Endometrial microvascular endothelial cells (primary cell): ENCODE results near the gene B3GNT3. TPM values are rescaled to one million over a fixed set of nuclear protein-coding genes. Genes with fewer than 3 reads are reported as not detected.

Source experiments
- in situ Hi-C: cut with HindIII; loops from 2 replicates; pipeline ENCODE4 v1.10.0; 2017; ENCODE audit warnings: low sequenced_read_pairs, low pct_unique_long_range_greater_than_20kb; ENCODE audit errors: inconsistent ontology term
- total RNA-seq: library from RNA; depleted of rRNA; stranded (reverse); fragments of >200 nt; gene quantifications from one replicate; pipeline ENCODE4 v1.2.3, GENCODE V29; 2015; ENCODE audit errors: inconsistent ontology term

B3GNT3 gene
- total RNA-seq, 1 donor from 2014 or later: not detected

DNA sequence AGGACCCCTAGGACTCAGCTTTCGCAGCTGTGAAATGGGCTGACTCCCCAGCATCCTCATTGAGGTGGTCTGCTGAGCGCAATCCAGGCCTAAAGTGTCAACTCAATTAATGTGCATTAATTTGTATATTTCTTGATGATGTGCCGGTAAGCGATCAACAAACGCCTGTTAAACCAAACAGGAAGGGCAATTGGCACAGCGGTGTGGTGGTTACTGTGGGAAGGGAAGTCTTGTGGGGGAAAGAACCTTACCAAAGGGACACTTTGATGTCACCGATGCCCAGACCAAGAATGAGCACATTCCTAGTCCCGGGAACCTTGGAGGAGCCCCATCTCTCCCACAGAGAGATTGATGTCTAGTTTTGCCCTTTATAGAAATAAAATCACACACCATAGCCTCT is 51.2 kb downstream of the B3GNT3 start:
- in situ Hi-C loops: no loop called here

DNA sequence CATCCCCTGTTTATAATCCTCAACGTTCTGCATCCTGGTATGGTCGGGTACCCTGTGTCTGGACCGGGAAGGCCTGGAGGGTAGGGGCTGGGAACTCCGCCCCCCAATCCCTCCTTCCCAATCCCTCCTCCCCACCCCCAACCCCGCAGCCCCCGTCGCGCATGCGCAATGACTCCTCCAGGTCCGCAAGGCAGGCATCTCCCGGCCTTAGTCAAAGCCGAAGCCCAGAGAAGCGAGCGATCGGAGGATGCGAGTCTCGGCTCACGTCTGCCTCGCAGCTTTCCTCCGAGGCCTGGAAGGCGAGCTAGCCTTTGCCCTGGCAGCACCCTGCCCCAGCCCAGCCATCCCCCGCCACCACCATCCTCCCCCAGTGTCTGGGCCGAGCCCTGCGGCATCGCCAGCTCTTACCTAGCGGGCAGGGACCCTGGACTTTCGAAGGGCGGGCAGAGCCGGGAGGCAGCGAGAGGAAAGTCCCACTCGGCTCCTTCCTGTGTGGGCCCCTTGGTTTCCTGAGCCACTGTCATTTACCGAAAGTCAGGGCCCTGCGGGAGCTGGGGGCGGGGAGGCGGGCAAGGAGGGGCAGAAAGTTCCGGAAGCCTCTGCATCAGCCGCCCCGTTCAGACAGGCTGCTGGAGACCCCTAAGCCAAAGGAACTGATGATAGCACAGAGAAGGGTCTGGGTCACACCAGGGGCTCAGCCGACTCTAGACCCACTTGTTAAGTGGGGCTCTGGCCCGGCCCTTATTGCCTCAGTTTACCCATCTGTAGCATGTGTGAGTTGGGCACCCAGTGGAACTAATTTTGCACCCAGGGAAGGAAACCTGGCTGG is 52.8 kb downstream of the B3GNT3 start, which contains the start of gene JAK3:
TSS of gene JAK3 (minus strand) at position 445 of the 829 bp plus-strand sequence. CDS start 3,565 bp downstream, outside the sequence.
- in situ Hi-C loops: no loop called here

DNA sequence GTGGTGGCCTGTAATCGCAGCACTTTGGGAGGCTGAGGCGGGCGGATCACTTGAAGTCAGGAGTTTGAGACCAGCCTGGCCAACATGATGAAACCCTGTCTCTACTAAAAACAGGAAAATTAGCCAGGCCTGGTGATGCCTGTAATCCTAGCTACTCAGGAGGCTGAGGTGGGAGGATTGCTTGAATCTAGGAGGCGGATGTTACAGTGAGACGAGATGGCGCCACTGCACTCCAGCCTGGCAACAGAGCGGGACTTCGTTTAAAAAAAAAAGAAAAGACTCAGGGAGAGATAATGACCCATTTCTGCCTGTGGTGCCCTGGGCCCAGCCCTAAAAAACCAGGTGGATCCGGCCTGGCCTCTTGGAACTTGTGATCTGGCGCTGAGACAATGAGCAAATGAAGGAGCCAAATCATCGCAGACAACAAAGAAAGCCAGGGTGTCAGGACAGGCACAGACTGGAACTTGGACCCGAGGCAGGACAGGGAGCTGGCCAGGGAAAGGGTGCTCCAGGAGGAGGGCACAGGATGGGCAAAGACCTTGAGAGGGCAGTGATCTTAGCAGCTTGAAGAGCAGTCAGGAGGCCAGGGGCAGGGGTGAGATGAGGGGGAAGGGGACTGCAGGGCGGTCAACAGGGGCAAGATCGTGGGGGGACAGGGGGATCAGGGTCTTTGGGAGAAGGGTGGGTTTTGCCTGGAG is 53.8 kb downstream of the B3GNT3 start:
- in situ Hi-C loops: no loop called here

DNA sequence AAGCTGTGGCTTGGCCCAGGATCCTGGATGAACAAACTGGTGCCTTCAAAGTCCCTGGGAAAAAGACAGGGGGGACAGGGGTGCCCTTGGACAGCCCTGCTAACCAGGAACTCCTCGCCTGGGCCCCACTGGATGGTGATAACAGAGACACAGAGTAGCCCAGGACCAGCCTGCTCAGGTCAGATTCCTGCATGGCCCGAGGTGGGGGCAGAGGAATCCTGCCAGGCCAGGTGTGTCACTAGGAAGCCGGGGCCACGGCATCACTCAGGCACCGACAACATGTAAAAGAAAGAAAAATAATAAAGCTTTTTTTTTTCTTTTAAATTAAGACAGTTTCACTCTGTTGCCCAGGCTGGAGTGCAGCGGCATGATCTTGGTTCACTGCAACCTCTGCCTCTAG is 59.1 kb downstream of the B3GNT3 start:
- in situ Hi-C loops: loop anchor here (25.0 kb wide), 1 partner anchor 417 kb away; the partner anchor contains the start of gene TMEM221

DNA sequence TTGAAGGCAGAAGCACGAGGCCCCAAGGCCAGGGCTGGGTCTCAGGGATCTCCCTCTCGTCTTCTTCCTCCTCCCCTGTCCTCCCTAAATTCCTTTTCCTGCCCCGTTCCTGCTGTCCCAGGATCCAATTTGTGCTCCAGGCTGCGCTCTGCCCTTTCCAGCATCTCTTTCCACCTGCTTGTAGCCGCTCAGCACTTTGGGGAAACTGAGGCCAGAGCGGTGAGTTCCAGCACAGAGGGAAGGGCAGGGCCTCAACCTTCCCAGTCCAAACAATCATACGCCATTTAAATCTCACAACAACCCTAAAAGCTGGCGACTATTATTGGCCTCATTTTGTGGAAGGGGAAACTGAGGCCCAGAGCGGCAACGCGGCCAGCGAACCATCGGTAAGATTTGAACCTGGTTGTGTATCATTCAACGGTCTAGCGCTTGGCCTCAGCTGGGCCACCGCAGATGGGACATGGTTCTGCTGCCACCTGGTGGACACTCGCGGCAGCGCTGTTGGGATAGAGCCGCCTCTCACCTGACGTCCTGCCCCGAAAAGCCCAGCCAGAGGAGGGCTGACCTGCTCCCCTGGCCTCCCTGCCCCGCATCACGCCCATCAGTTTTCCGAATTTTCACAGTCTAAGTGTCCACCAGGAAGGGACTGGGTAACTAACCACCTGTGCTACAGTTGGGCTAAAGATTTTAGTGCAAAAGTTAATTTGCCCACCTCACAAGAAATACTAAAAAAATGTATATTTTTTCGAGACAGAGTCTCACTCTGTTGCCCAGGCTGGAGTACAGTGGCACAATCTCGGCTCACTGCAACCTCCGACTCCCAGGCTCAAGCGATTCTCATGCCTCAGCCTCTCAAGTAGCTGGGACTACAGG is 60.6 kb downstream of the B3GNT3 start:
- in situ Hi-C loops: loop anchor here (25.0 kb wide), 1 partner anchor 418 kb away; the partner anchor contains the start of gene TMEM221

DNA sequence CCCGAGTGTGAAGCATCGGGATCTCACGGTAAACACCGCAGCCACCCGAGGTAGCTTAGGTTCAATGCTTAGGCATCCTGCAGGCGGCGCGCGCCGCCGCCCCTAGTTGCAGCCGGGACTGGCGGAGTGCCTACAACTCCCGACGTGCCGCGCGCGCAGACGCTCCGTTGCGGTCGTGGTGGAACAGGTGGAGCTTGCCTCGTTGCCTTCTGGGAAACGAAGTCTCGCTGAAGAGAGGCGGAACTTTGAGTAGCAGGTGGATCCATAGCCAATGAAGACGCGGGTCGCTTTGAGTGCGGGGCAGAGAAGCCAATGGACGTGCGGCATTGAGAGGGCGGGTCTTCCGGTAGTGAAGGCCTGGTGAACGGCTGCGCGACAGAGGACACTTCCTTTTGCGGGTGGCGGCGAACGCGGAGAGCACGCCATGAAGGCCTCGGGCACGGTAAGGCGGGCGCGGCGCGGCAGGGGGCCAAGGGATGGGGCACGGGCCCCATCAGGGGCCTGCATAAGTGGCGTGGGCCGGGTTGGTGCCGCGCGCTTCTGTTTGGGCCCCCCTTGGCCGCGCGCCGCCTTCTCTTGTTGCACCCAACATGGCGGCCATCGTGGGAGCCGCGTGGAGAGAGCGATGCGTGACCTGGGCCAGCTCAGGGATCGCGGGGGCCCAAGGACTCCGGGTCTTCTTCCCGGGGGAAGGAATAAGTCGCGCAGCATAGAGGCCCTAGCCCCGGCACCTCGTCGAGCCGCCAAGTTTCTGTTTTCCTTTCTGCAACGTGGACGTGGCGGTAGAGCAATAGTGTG is 64.8 kb downstream of the B3GNT3 start, which contains the start of gene RPL18A:
TSS of gene RPL18A (plus strand) at position 378 of the 798 bp plus-strand sequence. CDS start at position 425, 47 bp downstream.
- in situ Hi-C loops: loop anchor here (25.0 kb wide), 1 partner anchor 422 kb away; the partner anchor contains the start of gene TMEM221

DNA sequence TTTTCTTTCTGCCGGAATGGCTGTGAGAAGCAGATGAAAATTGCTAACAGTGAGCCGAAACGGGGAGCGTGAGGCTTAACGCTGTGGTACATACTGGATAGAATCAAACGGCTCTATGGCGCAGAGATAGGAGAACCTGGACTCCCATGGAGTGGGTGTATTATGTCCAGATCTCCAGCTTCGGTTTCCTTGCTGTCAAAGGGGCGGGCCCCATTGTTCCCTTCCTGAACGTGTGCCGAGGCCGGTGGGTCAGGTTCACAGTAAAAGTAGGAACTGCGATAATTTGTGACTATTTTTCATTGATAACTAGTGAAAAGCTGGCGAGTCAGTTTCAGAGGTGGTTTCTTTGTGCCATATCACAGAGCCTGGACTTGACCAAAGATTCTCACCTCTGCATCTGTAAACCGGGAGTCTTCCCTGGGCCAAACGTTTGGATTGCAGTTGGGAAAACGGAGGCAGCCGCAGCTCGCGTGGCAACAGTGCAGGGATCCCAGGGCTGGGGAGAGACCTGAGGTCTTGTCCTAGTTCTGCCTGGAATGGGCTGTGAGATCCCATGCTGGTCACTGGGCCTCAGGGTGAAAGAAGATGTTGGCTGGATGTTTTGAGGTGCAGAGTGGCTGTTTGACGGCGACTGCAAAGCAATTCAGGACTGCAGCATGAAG is 65.5 kb downstream of the B3GNT3 start:
- in situ Hi-C loops: loop anchor here (25.0 kb wide), 1 partner anchor 423 kb away; the partner anchor contains the start of gene TMEM221

DNA sequence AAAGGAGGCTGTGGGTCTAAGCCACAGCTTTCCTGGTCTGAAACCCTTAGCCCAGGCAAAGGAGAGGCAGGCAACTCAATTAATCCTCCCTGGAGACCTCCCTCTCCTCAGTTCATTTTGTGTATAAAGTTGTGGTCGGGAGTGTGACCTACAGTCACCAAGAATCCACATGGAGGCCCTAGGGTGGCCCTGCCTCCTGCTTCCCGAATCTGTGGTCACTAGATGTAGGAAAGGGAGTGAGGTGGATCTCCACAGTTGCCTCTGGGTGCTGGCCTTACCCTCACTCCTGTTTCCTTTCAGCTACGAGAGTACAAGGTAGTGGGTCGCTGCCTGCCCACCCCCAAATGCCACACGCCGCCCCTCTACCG is 66.0 kb downstream of the B3GNT3 start:
- in situ Hi-C loops: loop anchor here (25.0 kb wide), 1 partner anchor 424 kb away; the partner anchor contains the start of gene TMEM221

DNA sequence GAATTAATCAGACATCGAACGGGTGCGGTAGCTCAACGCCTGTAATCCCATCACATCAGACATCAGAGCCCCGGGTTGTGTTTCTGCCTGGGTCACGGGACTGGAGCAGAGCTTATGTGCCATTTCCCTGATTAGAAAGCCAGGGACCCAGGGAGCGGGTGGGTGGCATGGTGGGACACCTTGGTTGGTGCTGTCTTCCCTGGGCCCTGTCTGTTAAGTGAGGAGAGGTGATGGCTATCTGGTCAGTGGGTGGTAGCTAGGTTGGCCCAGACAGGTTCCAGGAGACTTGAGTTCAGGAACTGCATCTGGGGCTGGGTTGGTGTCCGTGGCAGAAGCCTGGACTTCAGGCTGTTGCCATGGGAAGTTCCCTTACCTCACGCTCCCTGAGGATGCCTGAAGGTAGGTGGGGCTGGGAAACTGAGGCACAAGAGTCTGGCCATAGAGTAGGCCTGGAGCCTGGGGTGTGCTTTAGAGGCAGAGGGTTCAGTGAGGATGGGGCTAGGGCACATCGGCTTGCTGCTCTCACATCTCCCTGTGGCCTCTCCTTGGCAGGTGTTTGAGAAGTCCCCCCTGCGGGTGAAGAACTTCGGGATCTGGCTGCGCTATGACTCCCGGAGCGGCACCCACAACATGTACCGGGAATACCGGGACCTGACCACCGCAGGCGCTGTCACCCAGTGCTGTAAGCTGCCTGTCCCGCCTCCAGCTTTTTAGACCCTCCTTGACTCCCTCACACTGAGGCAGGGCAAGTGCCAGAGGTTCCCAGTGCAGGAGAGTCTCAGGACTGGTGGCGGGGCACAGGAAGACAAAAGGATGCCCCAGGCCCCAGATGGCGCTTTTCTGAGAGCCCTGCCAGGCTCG is 66.8 kb downstream of the B3GNT3 start:
- in situ Hi-C loops: loop anchor here (25.0 kb wide), 1 partner anchor 424 kb away; the partner anchor contains the start of gene TMEM221

DNA sequence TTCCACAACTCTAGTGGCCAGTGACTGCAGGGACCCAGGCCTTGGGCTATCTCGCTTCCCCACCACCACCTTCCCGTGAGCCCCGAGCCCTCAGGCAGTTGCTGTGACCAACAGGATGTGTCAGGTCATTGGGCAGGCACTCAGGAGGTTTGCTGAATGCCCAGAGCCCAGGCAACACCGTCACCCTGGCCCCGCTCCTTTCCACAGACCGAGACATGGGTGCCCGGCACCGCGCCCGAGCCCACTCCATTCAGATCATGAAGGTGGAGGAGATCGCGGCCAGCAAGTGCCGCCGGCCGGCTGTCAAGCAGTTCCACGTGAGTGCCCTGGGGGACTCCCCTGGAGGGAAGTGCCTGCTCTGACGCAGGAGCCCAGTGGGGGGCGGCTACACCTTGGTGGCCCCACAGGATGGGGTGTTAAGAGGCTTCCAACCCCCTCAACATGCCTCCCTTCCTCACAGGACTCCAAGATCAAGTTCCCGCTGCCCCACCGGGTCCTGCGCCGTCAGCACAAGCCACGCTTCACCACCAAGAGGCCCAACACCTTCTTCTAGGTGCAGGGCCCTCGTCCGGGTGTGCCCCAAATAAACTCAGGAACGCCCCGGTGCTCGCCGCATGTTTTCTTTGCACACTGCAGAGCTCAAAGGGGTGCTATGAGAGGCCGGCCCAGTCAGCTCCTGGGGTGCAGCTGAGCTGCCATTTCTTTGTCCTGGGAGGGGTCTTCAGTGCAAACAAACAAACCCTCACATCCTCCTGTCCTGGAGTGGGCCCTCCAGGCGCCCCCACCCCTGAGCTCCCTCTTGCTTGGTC is 68.0 kb downstream of the B3GNT3 start:
- in situ Hi-C loops: loop anchor here (25.0 kb wide), 1 partner anchor 426 kb away; the partner anchor contains the start of gene TMEM221

Other genes with a start within 250 kb of the B3GNT3 start
- 79.4 TPM for gene COLGALT1, start 239.5 kb upstream of the B3GNT3 start, total RNA-seq
- gene UNC13A, start 106.8 kb upstream of the B3GNT3 start, total RNA-seq: 0.09 TPM
- 33.6 TPM for gene MAP1S, start 75.7 kb upstream of the B3GNT3 start, total RNA-seq
- 3.0 TPM for gene FCHO1, start 43.7 kb upstream of the B3GNT3 start, total RNA-seq
- gene INSL3, start 26.4 kb downstream of the B3GNT3 start, total RNA-seq: not detected
- 4.5 TPM for gene JAK3, start 52.8 kb downstream of the B3GNT3 start, total RNA-seq
- 1,241 TPM for gene RPL18A, start 64.8 kb downstream of the B3GNT3 start, total RNA-seq
- gene SLC5A5, start 76.8 kb downstream of the B3GNT3 start, total RNA-seq: not detected
- gene CCDC124, start 137.9 kb downstream of the B3GNT3 start, total RNA-seq: 87.6 TPM
- gene KCNN1, start 172.0 kb downstream of the B3GNT3 start, total RNA-seq: not detected
- gene ARRDC2, start 213.0 kb downstream of the B3GNT3 start, total RNA-seq: 26.1 TPM